HG02970 (cell line): ENCODE data around the gene PPT1.

ENCODE experiments used
- ATAC-seq: cut with Tn5 transposase; IDR thresholded peaks from one replicate; pipeline ENCODE4 v1.9.1; 2021; ENCODE audit warnings: mild to moderate bottlenecking, moderate library complexity, moderate number of reproducible peaks; ENCODE audit not compliant: unreplicated experiment, low FRiP score

The PPT1 gene

GRCh38 chr1:40096977-40097782 lies at the start of gene PPT1:
Gene PPT1 (minus strand): TSS chr1:40097252. CDS start chr1:40097238, 14 bp downstream.
- peak; percentile 63 for ATAC-seq

DNA sequence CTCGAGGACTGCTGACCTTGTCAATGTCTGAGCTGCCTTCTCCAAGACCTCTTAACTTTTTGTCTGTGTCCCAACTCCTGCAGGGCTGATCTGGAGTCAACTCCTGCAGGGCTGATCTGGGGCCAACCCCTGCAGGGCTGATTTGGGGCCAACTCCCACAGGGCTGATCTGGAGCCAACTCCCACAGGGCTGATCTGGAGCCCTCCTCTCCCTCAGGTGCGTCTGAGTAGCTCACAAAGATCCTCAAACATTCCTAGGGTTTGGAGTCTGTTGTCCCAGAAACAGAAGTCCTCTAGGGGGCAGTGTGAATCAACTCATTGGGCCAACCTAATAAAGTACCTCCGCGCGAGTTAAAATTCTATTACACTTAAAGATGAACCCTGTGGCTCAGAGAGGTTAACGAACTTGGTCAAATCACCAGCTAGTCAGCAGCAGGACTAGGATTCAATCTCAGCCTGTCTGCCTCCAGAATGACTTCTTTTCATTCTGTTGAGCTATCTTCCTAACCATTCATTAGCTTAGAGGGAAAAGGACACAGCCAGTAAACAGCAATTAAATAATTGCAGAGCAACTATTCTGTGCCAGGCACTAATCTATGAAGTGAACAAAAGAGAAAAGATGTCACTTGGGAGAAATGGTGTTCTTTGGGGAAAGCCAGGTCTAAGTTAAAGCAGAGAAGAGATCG lies 47.0 kb upstream of the PPT1 start:
- ATAC-seq: no peak

GRCh38 chr1:40141878-40142535 lies 45.0 kb upstream of the PPT1 start:
- ATAC-seq: no peak

GRCh38 chr1:40140211-40140973 lies 43.3 kb upstream of the PPT1 start:
- ATAC-seq: no peak

GRCh38 chr1:40133839-40134238 lies 36.8 kb upstream of the PPT1 start:
- no peak for ATAC-seq

DNA sequence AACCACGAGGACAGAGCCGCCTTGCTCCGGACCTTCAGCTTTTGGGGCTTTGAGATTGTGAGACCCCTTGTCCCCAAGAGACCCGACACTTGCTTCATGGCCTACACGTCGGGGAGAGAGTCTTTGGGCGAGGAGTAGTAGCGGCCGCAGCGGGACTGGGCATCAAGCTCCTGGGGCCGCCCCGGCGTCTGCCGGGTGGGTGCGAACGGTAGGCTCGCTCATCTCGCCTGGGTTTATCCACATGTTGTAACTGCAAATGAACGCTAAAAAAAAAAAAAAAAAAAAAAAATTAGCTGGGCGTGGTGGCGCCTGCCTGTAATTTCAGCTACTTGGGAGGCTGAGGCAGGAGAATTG lies 36.2 kb upstream of the PPT1 start:
- ATAC-seq: no peak

- no peak for ATAC-seq
Measured at GRCh38 chr1:40132383-40133311, 35.6 kb upstream of the PPT1 start.

DNA sequence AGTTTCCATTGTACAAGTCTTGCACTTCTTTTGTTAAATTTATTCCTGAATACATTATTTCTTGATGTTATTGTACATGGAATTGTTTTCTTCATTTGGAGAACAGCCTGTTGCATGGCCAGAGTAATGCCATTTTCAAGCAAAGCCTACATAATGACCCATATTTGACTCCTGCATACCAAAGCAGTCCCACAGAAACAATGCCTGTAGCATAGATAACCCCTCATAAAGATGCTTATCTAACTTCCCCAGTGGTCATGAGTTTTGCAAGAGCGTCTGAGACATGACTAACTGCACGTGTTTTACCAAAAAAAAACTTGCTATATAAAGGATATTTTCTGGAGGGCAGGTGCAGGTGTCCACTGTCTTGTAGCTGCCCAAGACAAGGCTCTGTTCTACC lies 33.8 kb upstream of the PPT1 start:
- no peak for ATAC-seq

GRCh38 chr1:40122855-40123254 lies 25.8 kb upstream of the PPT1 start:
- ATAC-seq: no peak

DNA sequence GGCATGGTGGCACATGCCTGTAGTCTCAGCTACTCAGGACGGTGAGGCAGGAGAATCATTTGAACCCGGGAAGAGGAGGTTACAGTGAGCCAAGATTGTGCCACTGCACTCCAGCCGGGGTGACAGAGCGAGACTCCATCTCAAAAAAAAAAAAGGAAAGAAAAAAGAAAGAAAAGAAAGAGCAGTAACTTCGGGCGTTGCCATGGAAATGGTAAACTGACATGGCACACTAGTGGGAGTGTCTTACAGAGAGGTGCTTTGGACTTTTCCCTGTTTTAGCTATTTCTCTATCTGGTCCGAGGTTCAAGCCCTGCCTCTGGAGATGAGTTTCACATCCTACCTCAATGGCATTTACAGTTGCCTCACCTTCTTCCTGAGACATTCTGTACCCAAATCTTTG lies 23.1 kb upstream of the PPT1 start:
- no peak for ATAC-seq

GRCh38 chr1:40114400-40114799 lies 17.3 kb upstream of the PPT1 start:
- no peak for ATAC-seq

GRCh38 chr1:40110389-40110788 lies 13.3 kb upstream of the PPT1 start:
- no peak for ATAC-seq

DNA sequence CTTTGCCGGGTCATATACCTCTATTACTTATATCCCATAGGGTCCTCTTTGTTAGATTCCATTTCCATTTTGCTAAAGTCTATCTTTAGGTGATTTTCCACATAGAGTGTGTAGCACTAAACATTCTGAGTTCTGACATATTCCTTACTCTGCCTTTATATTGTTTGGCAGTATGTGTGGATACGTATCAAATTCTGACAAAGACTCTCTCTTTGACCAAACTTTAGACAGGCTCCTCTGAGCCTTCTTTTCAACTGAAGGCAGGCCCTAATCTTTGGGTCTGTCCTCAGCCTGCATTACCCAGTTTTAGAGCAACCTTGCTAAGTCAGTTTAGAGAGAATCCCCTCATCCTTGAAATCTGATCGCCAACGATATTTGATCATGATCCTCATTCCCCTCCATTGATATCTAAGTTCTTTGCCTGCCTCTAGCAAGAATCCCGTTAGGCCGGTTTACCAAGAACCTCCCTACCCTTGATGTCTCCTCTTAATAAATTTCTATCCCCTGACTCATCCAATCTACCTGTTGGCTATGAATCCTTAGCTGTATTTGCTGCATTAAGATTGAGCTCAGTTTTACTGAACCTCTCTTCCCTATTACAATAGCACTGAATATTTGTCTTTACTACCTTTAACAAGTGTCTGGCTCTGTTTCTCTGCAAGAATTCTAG lies 10.4 kb upstream of the PPT1 start:
- ATAC-seq: no peak

GRCh38 chr1:40105028-40105427 lies 8.0 kb upstream of the PPT1 start:
- ATAC-seq: no peak

DNA sequence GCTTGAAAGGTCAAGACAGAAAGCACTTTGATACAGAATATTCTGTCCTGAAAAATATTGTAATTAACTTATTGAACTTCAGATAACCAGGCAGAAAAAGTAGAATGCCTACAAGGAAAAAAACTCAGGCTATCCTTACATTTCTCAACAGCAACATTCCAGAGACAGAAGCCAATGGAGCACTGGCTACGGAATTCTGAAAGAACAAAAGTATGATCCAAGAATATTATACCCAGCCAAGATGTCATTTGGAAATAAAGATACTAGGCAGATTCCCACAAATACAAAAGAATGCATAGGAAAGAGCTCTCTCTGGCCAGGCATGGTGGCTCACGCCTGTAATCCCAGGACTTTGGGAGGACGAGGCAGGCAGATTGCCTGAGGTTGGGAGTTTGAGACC lies 5.8 kb upstream of the PPT1 start:
- no peak for ATAC-seq

DNA sequence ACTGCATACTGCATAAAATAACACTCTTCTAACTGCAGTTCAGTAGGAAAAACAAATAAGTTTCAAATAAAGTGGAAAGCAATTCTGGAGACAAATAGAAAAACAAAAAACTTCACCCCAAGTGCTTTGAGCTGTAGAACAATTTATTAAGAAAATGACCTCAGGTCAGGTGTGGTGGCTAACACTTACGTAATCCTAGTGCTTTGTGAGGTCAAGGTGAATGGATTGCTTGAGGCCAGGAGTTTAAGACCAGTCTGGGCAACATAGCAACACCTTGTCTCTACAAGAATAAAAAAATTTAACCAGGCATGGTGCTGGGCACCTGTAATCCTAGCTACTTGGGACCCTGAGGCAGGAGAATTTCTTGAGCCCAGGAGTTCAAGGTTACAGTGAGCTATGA lies 5.0 kb upstream of the PPT1 start:
- ATAC-seq: no peak

DNA sequence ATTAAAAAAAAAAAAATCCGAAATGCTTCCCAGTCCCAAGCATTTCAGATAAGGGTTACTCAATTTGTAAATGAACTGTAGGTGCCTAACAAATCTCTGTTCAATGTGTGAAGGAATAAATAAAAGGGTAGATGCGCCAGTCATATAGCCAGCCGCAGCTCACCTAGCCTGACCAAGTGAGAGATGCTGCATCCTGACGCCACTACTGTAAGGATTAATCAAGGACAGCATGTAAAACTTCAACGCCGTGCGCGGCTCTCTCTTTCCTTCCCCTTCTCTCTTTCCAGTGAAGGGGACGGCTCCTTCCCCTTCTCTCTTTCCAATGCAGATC lies 441 bp downstream of the PPT1 start:
- ATAC-seq: no peak

DNA sequence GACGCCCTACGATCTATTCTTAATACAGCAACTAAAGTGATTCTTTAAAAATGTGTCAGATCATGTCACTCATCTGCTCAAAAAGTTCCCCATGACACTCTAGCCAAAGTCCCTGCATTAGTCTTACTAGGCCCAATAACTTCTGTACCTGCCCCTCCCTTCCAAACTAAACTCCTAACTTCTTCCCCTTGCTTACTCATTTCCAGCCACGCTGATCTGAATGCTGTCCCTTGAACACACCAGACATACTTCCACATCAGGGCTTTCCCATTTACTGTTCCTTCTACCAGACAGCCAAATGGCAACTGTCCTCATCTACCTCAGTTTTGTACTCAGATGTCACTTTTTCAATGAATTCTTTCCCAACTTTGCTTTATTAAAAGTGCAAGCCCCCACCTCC lies 1.2 kb downstream of the PPT1 start:
- ATAC-seq: no peak

DNA sequence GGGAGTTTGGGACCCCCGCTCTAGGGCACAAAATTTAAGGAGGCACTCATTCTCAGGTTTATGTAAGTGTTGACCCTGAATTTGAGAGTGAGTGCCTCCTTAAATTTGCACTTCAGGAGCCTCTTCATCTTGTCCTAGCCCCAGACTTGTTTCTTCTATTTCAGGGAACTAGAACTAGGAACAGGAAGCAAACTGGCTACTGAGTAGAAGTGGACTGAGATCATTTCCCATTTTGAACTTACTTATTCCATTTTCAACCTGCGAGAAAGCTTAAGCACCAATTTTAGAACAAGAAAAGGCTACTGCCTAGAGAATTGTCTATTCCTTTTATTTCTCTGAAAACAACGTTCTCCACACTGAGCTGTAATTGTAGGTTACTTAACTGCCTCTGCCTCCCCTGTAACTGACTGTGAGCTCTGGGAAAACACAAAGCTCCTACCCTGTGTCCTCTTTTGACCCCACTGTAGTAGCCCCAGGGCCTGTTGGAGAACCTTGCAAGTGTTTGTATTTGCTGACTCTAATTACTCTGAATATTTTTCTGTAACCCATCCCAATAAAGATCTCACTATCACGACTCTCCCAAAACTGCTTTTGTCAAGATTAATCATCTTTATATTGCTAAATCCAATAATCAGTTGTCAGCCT lies 2.5 kb downstream of the PPT1 start:
- no peak for ATAC-seq
